RPMI8226 (cell line): ENCODE measurements around the gene MCEMP1.

Experiments used
- DNase-seq: peaks from one replicate; pipeline ENCODE4 v3.0.0-alpha.2; 2015

The MCEMP1 gene, protein sequence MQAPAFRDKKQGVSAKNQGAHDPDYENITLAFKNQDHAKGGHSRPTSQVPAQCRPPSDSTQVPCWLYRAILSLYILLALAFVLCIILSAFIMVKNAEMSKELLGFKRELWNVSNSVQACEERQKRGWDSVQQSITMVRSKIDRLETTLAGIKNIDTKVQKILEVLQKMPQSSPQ

DNA sequence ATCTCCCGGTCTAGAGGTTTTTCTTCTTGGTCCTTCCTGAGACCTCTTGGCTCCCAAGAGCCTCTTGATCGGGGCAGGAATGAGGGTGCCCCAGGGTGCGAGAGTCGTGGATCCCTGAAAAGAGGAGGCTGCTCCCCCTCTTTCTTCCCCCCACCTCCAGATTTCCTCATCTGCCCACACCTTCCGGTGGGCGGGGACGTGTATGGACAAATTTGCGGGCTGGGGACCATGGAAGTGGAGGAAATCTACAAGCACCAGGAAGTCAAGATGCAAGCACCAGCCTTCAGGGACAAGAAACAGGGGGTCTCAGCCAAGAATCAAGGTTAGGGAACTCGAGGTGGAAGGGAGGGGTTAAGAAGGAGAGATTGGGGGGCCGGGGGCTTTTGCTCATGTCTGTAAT, at the start of gene MCEMP1:
Gene MCEMP1 (plus strand): TSS at position 237 of the 400 bp plus-strand sequence. CDS start 31 bp downstream, at position 268.
- no peak for DNase-seq

- no peak for DNase-seq
These were observed 49.7 kb upstream of the MCEMP1 start for GRCh38 chr19:7627166-7627565.

GRCh38 chr19:7628589-7629311, 48.1 kb upstream of the MCEMP1 start:
- DNase-seq = no peak

DNA sequence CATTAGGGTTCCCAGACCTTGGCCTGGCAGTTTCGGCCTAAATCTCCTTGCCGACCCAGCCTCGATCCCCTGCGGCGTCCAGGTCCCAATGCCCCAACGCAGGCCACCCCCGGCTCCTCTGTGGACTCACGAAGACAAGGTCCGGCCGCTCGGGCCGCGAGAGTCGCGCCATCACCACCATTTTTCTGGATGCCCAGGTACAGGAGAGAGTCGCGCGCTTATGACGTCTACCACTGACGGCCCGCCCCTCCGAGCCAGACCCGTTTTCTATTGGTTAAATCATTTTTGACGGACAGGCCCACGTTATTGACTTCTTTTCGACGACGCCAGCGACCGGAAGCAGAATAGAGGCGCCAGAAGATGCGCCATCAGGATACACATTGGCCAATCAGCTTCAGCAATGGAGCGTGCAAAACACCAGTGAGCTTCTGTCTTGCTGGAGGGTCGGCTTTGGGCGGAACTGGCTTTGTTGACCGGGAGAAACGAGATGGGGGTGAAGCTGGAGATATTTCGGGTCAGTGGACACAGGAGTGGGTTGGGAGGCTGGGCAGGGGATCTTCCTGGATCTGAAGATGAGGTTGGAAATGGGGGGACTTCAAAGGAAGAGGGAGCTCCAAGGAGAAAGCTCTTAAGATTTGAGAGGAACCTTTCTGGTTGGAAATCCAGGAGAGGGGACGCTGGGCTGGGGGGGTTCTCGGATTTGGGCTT, 47.4 kb upstream of the MCEMP1 start, which contains the start of the genes PET100 and XAB2:
Gene PET100 (plus strand): TSS at position 447 of the 708 bp plus-strand sequence. CDS start 41 bp downstream, at position 488.
Gene XAB2 (minus strand): TSS at position 199 of the 708 bp plus-strand sequence. CDS start 18 bp downstream, at position 181.
- peak; percentile 98 for DNase-seq

DNA sequence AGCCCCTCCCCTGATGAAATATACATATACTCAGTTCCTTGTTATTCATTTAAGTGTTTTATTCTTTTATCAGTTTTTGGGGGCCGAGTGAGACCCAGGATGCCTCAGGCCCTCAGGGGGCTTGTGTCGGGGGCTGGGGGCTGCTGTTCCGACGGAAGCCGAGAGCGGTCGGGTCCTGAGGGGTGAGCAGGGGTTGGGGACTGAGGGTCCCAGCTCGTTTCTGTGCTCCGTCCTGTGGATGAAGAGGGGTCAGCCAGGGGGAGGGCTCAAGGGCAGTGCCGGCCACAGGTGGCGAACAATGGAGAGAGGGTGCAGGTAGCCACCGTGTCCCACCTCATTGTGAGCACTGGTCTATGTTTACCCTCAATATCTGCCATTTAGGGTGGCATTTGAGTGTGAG, 45.3 kb upstream of the MCEMP1 start:
- no peak for DNase-seq

- DNase-seq = no peak
These were observed 44.3 kb upstream of the MCEMP1 start for GRCh38 chr19:7632340-7633203.

DNA sequence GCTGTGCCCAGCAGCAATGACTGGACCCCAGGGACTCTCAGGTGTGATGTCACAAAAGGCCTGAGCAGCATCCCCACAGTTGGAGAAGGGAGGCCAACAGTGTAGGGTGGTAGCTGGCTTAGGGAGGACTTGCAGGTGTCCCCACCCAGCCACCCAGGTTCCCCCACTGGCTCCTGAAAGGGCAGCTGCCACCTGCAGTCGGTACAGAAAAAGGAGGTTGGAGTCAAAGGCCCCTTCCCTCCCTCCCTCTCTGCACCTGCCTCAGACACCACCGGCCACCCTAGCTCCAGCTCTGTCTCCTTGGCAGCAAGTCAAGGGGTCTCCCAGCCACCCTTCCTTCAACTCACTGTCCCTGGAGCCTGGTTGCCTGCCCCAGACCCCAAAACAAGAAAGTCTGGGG, 43.2 kb upstream of the MCEMP1 start, which contains the start of gene PCP2:
Gene PCP2 (minus strand): TSS at position 22 of the 400 bp plus-strand sequence. CDS start 262 bp downstream, outside the sequence.
- no peak for DNase-seq

GRCh38 chr19:7635670-7636069, 41.2 kb upstream of the MCEMP1 start:
- DNase-seq = no peak

DNA sequence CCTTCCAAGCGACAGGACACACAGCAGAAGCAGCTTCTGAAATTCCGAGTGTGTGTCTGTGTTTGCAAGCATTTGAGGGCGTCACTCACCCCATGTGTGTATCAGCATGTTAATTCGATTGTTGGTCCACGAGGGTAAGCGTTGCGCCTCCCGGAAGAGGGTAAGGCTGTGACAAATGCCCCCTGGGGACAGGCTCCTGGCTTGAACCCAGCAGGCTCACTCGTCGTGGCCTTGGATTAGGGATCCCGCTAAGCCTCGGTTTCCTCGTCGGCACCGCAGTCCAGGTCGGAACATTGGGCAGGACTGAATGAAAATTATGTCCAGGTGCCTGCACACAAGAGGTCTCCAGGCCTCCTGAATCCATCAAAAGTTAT, 40.6 kb upstream of the MCEMP1 start:
- no peak for DNase-seq

DNA sequence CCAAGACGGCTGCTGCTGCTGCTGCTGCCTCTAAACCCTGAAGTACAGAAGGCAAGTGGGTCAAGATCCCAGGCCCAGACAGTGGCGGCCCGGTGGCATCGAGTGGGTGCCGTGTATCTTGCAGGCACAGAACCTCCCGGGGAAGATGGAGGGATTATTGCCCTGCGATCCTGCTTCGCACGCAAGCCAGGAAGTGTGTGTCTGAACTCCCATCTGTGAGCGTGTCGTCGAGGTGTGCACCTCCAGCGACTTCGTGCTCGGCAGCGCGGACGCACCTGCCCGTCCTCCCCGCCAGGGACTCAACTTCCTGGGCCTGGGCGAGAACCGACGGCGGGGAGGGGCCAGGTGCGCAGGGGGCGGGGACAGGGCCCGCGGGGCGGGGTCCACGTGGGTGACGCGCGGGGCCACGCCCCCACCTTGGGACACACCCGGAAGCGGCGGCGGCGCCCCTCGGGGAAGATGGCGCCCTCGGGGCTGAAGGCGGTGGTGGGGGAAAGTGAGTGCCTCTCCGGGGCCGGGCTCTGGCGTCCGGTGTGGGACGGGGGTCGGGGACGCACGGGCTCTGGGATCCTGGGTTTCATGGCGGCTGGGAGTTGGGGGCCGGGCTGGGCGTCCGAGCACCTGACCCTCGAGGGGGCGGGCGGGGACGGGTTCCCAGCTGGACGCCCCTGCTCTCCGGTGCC, 40.1 kb upstream of the MCEMP1 start, which contains the start of gene STXBP2:
Gene STXBP2 (plus strand): TSS at position 420 of the 683 bp plus-strand sequence. CDS start 40 bp downstream, at position 460.
- peak; percentile 93 for DNase-seq

DNA sequence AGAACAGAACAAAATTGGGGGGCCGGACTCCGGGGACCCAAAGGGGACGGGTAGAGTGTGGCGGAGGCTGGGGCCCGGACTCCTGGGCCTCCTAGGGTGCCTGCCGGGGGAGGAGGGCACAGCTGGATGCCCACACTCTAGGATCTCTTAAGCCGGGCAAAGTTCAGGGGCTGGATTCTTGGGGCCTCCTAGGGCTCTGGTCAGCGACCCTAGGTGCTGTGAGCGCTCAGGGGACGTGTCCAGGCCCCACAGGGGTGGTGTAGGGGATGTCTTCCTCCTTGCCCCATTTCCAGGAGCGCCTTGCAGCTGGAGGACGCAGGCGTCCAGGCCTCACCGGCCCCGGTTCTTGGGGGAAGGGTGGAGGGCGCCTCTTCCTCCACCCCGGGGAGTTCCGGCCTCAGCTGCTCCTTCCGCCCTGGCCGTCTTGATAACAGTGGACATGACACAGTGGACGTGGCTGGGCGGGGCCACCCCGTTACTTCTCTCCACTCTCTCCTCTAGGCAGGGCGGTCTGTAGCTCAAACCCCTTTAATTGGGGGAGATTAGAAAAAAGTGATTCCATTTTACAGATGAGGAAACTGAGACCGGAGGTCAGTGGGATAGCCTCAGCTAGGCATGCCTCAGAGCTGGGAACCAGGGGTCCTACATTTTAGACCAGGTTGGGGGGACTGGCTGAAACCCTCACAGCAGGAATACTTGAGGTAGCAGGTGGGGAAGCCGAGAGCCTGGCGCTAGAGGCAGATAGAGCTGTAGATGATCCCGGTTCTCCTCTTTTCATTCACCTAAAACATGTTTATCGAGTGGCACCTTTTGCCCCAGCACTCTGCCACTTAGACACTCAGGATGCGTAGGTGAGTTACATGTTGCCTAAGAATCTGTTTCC, 39.3 kb upstream of the MCEMP1 start:
- DNase-seq = peak; percentile 59

GRCh38 chr19:7638802-7639465, 38.0 kb upstream of the MCEMP1 start:
- DNase-seq = no peak

GRCh38 chr19:7639863-7640348, 37.0 kb upstream of the MCEMP1 start:
- no peak for DNase-seq

DNA sequence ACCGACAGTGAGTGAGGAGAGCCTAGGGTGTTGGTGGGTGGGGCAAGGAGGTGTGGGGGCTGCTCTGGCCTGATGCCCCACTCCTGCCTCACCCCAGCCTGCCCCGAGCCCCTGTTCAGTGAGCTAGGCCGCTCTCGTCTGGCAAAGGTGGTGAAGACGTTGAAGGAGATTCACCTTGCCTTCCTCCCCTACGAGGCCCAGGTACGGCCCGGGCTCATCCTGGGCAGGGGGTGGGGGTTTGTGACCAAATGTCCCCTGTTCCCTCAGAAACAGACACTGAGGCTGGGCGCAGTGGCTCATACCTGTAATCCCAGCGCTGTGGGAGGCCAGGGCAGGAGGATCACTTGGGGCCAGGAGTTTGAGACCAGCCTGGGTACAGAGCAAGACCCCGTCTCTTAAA, 36.1 kb upstream of the MCEMP1 start:
- DNase-seq = no peak

- no peak for DNase-seq
These were observed 35.3 kb upstream of the MCEMP1 start for GRCh38 chr19:7641290-7642276.

DNA sequence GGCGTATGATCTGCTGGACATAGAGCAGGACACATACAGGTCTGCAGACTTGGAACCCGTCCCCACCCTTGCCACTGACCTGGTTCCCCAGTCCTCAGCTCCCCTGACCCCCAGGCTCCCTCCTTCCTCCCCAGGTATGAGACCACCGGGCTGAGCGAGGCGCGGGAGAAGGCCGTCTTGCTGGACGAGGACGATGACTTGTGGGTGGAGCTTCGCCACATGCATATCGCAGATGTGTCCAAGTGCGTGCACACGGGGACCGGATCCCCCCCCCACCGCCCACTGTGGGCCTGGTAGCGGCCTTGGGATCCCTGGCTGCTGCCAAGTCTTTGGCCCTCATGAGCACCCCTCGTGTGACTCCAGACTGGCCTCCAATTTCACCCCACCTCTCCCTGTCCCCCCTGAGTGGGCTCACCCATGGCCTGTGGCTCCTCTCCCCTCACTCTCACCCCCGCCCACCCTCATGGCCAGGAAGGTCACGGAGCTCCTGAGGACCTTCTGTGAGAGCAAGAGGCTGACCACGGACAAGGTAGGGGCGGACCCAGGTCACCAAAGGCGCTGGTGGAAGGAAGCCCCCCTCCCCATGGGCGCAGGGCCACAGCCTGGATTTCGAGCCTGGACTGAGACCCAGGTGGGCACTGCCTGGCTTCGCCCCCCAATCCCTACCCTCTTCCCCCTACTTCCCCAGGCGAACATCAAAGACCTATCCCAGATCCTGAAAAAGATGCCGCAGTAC, 34.4 kb upstream of the MCEMP1 start:
- no peak for DNase-seq

DNA sequence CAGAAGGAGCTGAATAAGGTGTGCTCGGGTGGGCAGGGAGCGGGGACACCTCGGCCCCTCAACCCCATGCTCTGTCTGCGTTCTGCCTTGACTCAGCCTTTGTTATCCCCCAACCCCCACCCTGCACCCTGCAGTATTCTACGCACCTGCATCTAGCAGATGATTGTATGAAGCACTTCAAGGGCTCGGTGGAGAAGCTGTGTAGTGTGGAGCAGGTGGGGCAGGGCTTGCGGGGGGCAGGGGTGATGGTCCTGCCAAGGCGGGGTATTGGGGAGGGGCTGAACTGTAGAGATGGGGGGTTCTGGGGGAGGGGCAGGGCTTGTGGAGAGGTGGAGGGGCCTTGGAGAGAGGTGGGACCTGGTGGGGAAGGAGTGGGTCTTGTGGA, 33.9 kb upstream of the MCEMP1 start:
- no peak for DNase-seq
